GM12891 (cell line): ENCODE results near the gene POPDC2.
"Not testable (repeated sequence)": the region's sequence is repeated elsewhere in the genome, so short reads cannot be mapped to it uniquely, and the experiment has no call there.

Experiments
- DNase-seq: peaks from one replicate; pipeline ENCODE4 v3.0.0; 2011; ENCODE audit warnings: low spot score; ENCODE audit not compliant: insufficient read length
- FAIRE-seq: peaks from 2 replicates; lab custom pipeline; 2011; peaks lifted over from hg19 to GRCh38; lab: Jason Lieb, UNC
- PAX5 ChIP-seq: IDR thresholded peaks from 2 replicates; pipeline ENCODE4 v1.6.1; 2011; ENCODE audit warnings: low read length, moderate library complexity, mild to moderate bottlenecking; ENCODE audit not compliant: insufficient read depth, severe bottlenecking
- POLR2A ChIP-seq: IDR thresholded peaks from 2 replicates; pipeline ENCODE4 v1.6.1; 2011; ENCODE audit warnings: low read depth, low read length, control low read depth
- POLR2AphosphoS5 ChIP-seq: IDR thresholded peaks from 2 replicates; pipeline ENCODE4 v1.6.1; 2011; ENCODE audit warnings: low read depth, low read length, control low read depth
- POU2F2 ChIP-seq: IDR thresholded peaks from 2 replicates; pipeline ENCODE4 v1.6.1; 2011; ENCODE audit warnings: low read depth, mild to moderate bottlenecking, control low read depth, low read length, moderate library complexity
- SPI1 ChIP-seq: IDR thresholded peaks from 2 replicates; pipeline ENCODE4 v1.6.1; 2011; ENCODE audit warnings: low read depth, low read length, control low read depth
- TAF1 ChIP-seq: IDR thresholded peaks from 2 replicates; pipeline ENCODE4 v1.6.1; 2011; ENCODE audit warnings: low read depth, low read length, control low read depth

The POPDC2 gene

GRCh38 chr3:119600732-119601131, 59.7 kb downstream of the POPDC2 start:
- DNase-seq, result no peak
- 0 out of 2 replicates have a peak, but pooled peaks have one; percentile 42 for TF ChIP-seq POU2F2
- no peak for TF ChIP-seq SPI1
- TF ChIP-seq POLR2AphosphoS5, result peak; percentile 45; the same call in 1 of the 2 replicates
- no peak for TF ChIP-seq POLR2A
- TF ChIP-seq PAX5, result no peak
- TF ChIP-seq TAF1, result peak; percentile 52; the same call in 1 of the 2 replicates
- peak; percentile 93 for FAIRE-seq

GRCh38 chr3:119599558-119600174, 60.7 kb downstream of the POPDC2 start:
- peak; percentile 47 for FAIRE-seq
- DNase-seq, result no peak
- TF ChIP-seq POLR2A (no peak), SPI1 (peak; percentile 16; the same call in 1 of the 2 replicates)

GRCh38 chr3:119598410-119599098, 61.8 kb downstream of the POPDC2 start:
- TF ChIP-seq PAX5 (no peak), TAF1 (no peak), SPI1 (no peak), POU2F2 (peak; percentile 94), POLR2A (no peak; the same call in 1 of the 2 replicates)
- DNase-seq (no peak), FAIRE-seq (peak; percentile 82)

- peak; percentile 49; the same call in 1 of the 2 replicates for TF ChIP-seq POLR2A
- no peak for TF ChIP-seq SPI1
- TF ChIP-seq PAX5, result no peak
- peak; percentile 63; the same call in 1 of the 2 replicates for TF ChIP-seq POLR2AphosphoS5
- TF ChIP-seq POU2F2, result no peak
- no peak for TF ChIP-seq TAF1
- FAIRE-seq (peak; percentile 26), DNase-seq (no peak)
Measured at GRCh38 chr3:119597548-119598288, 62.7 kb downstream of the POPDC2 start, which contains the start of gene PLA1A. TSS of gene PLA1A (plus strand) at chr3:119597885. CDS start at chr3:119597914, 29 bp downstream.

GRCh38 chr3:119596398-119596797, 64.0 kb downstream of the POPDC2 start:
- TF ChIP-seq POLR2A (peak; percentile 44; the same call in 1 of the 2 replicates), POLR2AphosphoS5 (no peak), TAF1 (peak; percentile 6; the same call in 1 of the 2 replicates)
- DNase-seq, result no peak
- peak; percentile 90 for FAIRE-seq

- TF ChIP-seq POLR2AphosphoS5 (no peak), POU2F2 (no peak), POLR2A (no peak), SPI1 (no peak), PAX5 (no peak), TAF1 (peak; percentile 14; the same call in 1 of the 2 replicates)
- DNase-seq (no peak), FAIRE-seq (peak; percentile 69)
Measured at GRCh38 chr3:119595639-119596334, 64.6 kb downstream of the POPDC2 start.

GRCh38 chr3:119594929-119595328, 65.5 kb downstream of the POPDC2 start:
- DNase-seq, FAIRE-seq: not testable (repeated sequence)

- DNase-seq (no peak), FAIRE-seq (no peak)
- TF ChIP-seq TAF1, result no peak
- TF ChIP-seq POLR2A, result no peak
- no peak for TF ChIP-seq POU2F2
- no peak for TF ChIP-seq PAX5
- no peak for TF ChIP-seq POLR2AphosphoS5
- TF ChIP-seq SPI1, result no peak
Measured at GRCh38 chr3:119594066-119594465, 66.3 kb downstream of the POPDC2 start.

GRCh38 chr3:119592861-119593260, 67.5 kb downstream of the POPDC2 start:
- DNase-seq, result no peak

More at GRCh38 chr3:119592861-119593260, 67.5 kb downstream of the POPDC2 start:
- FAIRE-seq, result no peak
- TF ChIP-seq PAX5, result no peak
- TF ChIP-seq POLR2A, result no peak
- TF ChIP-seq SPI1, result no peak
- no peak for TF ChIP-seq POLR2AphosphoS5
- TF ChIP-seq POU2F2, result no peak
- no peak for TF ChIP-seq TAF1
